Mesendoderm (in vitro differentiated cells): ENCODE measurements around the gene TTC23.
A peak's percentile ranks its signal among the peaks of the same experiment; 100 is the strongest.

Experiments
- DNase-seq: peaks from one replicate; pipeline ENCODE4 v3.0.0; 2013
- H2AK5ac ChIP-seq: 2 replicates; pipeline ENCODE4 v1.6.1; 2013; ENCODE audit warnings: low read length, inconsistent platforms
- H2BK120ac ChIP-seq: 2 replicates; pipeline ENCODE4 v1.6.1; 2013; ENCODE audit warnings: low read depth, mild to moderate bottlenecking, low read length, moderate library complexity, mixed read lengths
- H2BK15ac ChIP-seq: replicated peaks from 2 replicates; pipeline ENCODE4 v1.6.1; 2013; ENCODE audit warnings: low read depth, mild to moderate bottlenecking, moderate library complexity
- H2BK5ac ChIP-seq: 2 replicates; pipeline ENCODE4 v1.6.1; 2013; ENCODE audit warnings: low read length, inconsistent platforms
- H3K18ac ChIP-seq: 2 replicates; pipeline ENCODE4 v1.6.1; 2013; ENCODE audit warnings: mild to moderate bottlenecking, low read length, mixed read lengths
- H3K23ac ChIP-seq: one replicate; pipeline ENCODE4 v1.6.1; 2013; ENCODE audit warnings: low read length
- H3K27ac ChIP-seq: 2 replicates; pipeline ENCODE4 v1.5.1; 2013; ENCODE audit warnings: low read depth, mild to moderate bottlenecking, inconsistent platforms, low read length, moderate library complexity
- H3K27me3 ChIP-seq: 2 replicates; pipeline ENCODE4 v1.6.1; 2013; ENCODE audit warnings: low read length, control low read depth, mild to moderate bottlenecking, inconsistent platforms; ENCODE audit not compliant: insufficient read depth, poor library complexity
- H3K36me3 ChIP-seq: 2 replicates; pipeline ENCODE4 v1.6.1; 2013; ENCODE audit warnings: low read length, inconsistent platforms; ENCODE audit not compliant: control insufficient read depth, insufficient read depth
- H3K4ac ChIP-seq: one replicate; pipeline ENCODE4 v1.6.1; 2013; ENCODE audit warnings: low read depth, mild to moderate bottlenecking, low read length, moderate library complexity
- H3K4me1 ChIP-seq: 2 replicates; pipeline ENCODE4 v1.6.1; 2013; ENCODE audit warnings: low read depth, low read length, inconsistent platforms; ENCODE audit not compliant: control insufficient read depth
- H3K4me2 ChIP-seq: 2 replicates; pipeline ENCODE4 v1.6.1; 2013; ENCODE audit warnings: low read length
- H3K4me3 ChIP-seq: 2 replicates; pipeline ENCODE4 v1.5.1; 2013; ENCODE audit warnings: mild to moderate bottlenecking, low read length
- H3K56ac ChIP-seq: one replicate; pipeline ENCODE4 v1.6.1; 2013; ENCODE audit warnings: low read length
- H3K79me1 ChIP-seq: 2 replicates; pipeline ENCODE4 v1.6.1; 2013; ENCODE audit warnings: low read length, inconsistent platforms
- H3K79me2 ChIP-seq: 2 replicates; pipeline ENCODE4 v1.6.1; 2013; ENCODE audit warnings: mild to moderate bottlenecking, low read length; ENCODE audit not compliant: control insufficient read depth, insufficient read depth
- H3K9ac ChIP-seq: 2 replicates; pipeline ENCODE4 v1.6.1; 2013; ENCODE audit warnings: low read length, inconsistent platforms
- H4K5ac ChIP-seq: one replicate; pipeline ENCODE4 v1.6.1; 2013; ENCODE audit warnings: low read length
- H4K8ac ChIP-seq: one replicate; pipeline ENCODE4 v1.6.1; 2013; ENCODE audit warnings: low read depth, mild to moderate bottlenecking, control low read depth, low read length, moderate library complexity
- WGBS: extraction: QIAGEN DNeasy Blood & Tissue Kit; methylation state at CpG from one replicate; pipeline ENCODE4 v1.1.7; 2013; ENCODE audit warnings: low lambda C conversion rate, missing lambda C conversion rate; ENCODE audit not compliant: insufficient coverage; ENCODE audit errors: extremely low coverage; 5-methylcytosine and 5-hydroxymethylcytosine counted together

The TTC23 gene

DNA sequence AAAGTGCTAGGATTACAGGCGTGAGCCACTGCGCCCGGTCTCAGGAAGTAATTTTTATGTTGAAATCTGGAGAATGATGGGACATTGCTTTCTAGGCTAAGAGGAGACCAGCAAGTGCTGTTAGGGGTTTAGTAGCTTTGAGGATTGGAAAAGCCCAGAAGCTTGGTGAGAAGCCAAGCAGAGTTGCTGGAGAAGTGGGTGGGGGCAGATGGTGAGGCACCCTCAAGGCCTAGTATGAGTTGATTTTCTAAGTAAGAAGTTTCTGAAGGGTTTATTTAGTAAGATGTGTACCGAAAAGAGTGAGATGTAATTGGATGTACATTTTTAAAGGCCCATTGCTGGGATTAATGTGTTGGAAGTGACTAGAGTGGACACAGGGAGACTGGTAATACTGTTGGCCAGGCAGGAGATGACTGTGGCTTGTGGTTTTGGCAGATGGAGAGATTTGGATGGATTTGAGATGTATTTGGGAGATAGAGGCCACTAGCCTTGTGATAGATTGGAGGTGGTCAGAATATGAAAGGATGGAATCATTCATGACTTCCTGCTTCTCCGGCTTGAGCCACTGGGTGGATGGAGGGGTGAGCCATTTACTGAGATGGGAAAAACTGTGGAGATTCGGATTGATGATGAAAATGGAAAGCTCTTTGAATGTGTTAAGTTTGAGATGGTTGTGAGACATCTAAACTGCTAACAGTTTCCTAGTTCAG, 4.2 kb upstream of the TTC23 start:
- H2AK5ac ChIP-seq, result no peak overlapping the region
- H3K27ac ChIP-seq, result no peak overlapping the region
- H3K9ac ChIP-seq, result no peak overlapping the region
- H2BK5ac ChIP-seq, result no peak overlapping the region
- H3K56ac ChIP-seq, result no peak overlapping the region
- H2BK15ac ChIP-seq, result no peak overlapping the region
- no peaks in the 10 kb centered on the region for H3K79me2 ChIP-seq
- no peaks in the 10 kb centered on the region for H3K79me1 ChIP-seq
- no peak overlapping the region for H3K18ac ChIP-seq
- no peak overlapping the region for H2BK120ac ChIP-seq
- H3K23ac ChIP-seq, result no peak overlapping the region
- no peak for DNase-seq
- no peak overlapping the region for H3K4me3 ChIP-seq
- no peak overlapping the region for H3K4me2 ChIP-seq
- WGBS, result 100% methylated on average over 1 of the region's 6 CpGs
- no peaks in the 10 kb centered on the region for H3K4me1 ChIP-seq
- H4K5ac ChIP-seq, result no peak overlapping the region
- H3K4ac ChIP-seq, result no peak overlapping the region
- H3K36me3 ChIP-seq, result peaks cover 2% of the 10 kb centered on the region
- H4K8ac ChIP-seq, result no peak overlapping the region
- no peaks in the 10 kb centered on the region for H3K27me3 ChIP-seq

DNA sequence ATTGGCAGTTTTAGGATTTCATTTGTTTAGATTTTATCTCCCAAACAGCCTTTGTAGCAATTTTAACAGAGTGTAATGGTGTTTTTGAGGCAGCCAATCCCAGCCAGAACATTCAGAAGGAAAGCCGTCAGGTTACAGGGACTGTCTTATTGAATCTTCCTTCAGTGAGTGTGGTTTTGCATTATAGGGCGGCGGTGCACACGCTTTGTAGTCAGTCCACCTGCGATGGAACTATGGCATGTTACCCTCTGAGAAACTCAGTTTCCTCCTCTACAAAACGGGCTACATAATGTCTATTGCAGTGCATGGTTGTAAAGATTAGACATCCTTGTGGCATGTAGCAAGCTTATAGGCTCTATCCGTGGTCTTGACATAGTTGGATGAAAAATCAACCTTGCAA, 2.9 kb upstream of the TTC23 start:
- no peak for DNase-seq
- Histone ChIP-seq H3K4ac (no peak overlapping the region), H2BK120ac (no peak overlapping the region), H2BK5ac (no peak overlapping the region), H2AK5ac (no peak overlapping the region), H3K4me1 (peaks cover 2% of the 10 kb centered on the region), H3K36me3 (no peaks in the 10 kb centered on the region), H4K5ac (no peak overlapping the region), H3K4me3 (no peak overlapping the region), H3K18ac (no peak overlapping the region), H3K9ac (no peak overlapping the region), H2BK15ac (no peak overlapping the region), H3K27me3 (no peaks in the 10 kb centered on the region), H3K4me2 (no peak overlapping the region), H3K27ac (no peak overlapping the region), H3K56ac (peak overlapping the region; percentile 19), H3K23ac (no peak overlapping the region), H3K79me2 (peaks cover 3% of the 10 kb centered on the region), H4K8ac (no peak overlapping the region), H3K79me1 (peaks cover 1% of the 10 kb centered on the region)
- no CpG with 5 or more reads among the region's 7 CpGs for WGBS

DNA sequence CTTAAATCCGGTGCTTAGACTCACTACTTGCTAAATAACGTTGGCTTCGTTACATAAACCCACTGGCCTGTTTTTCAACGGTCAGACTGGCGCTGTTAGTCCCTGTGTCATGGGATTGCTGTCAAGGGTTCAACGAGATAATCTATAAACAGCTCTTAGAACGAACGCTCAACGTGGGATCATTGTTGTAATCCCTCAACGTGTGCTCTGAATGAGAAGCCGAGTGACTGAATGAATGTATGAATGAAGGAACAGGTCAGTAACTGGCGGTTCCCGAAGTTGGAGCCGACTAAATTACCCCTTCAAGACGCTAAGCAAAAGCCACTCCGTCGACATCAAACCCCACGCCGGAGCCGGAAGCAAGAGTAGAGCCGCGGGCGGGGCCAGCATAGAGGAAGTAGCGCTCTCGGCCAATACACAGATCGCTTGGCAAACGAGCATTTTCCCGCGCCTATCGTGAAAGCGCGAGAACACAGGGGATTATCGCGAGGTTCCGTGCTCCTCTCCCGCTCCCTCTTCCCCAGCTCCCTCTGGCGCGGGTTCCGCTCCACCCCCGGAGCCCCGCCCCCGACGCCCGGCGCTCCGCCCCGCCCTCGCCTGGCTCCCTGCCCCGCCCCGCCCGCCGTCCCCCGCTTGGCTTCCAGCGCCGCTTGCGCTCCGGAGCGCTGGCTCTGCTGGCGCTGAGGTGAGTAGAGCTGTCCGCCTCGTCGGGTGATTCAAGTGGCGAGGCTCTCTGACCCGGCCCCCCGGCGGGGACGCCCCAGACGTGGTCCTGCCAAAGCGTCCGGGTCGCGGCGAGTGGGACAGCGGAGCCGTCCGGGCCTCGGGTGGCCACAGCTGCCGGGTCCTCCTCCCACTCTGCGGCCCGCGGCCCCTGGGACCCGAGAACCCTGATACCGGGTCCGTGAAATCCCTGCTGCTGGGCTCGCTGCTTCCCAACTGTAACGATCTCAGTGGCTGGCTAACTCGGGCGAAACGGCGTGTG, 1.8 kb upstream of the TTC23 start, which contains the start of gene LRRC28:
TSS of gene LRRC28 (plus strand) at position 625 of the 985 bp plus-strand sequence. CDS start 4,477 bp downstream, outside the sequence.
- Histone ChIP-seq H3K4me1 (peaks cover 2% of the 10 kb centered on the region), H3K4ac (peak within 1 kb of the TSS; percentile 97), H2BK5ac (no peak within 1 kb of the TSS), H3K79me2 (peaks cover 5% of the 10 kb centered on the region), H3K4me3 (peak within 1 kb of the TSS; percentile 90), H3K36me3 (no peaks in the 10 kb centered on the region), H3K56ac (peak within 1 kb of the TSS; percentile 92), H2AK5ac (no peak within 1 kb of the TSS), H3K9ac (peak within 1 kb of the TSS; percentile 85), H3K4me2 (peak within 1 kb of the TSS; percentile 82), H3K18ac (peak within 1 kb of the TSS; percentile 97), H2BK15ac (peak within 1 kb of the TSS; percentile 99), H2BK120ac (no peak within 1 kb of the TSS), H3K27me3 (no peaks in the 10 kb centered on the region), H3K27ac (peak within 1 kb of the TSS; percentile 94), H3K23ac (peak within 1 kb of the TSS; percentile 97), H3K79me1 (peaks cover 4% of the 10 kb centered on the region), H4K5ac (no peak within 1 kb of the TSS), H4K8ac (peak within 1 kb of the TSS; percentile 93)
- peak; percentile 100 for DNase-seq
- no CpG with 5 or more reads among the region's 90 CpGs for WGBS

DNA sequence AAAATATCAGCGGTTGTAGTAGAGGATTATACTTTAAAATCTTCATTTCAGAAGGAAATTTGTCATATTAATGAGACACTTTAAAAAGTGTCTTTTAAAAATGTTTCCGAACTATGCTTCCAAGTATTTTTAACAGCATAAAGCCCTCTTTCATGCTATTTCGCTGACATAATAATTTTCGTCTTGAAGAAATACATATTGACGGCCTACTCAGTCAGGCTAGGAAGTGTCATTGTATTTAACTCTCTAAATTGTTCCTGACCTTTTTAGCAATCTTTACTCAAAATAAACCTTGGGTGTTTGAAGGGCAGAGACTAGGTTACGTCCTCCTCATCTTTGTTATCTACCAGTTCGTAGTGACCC, 1.1 kb upstream of the TTC23 start:
- DNase-seq, result no peak
- no CpG with 5 or more reads among the region's 7 CpGs for WGBS

DNA sequence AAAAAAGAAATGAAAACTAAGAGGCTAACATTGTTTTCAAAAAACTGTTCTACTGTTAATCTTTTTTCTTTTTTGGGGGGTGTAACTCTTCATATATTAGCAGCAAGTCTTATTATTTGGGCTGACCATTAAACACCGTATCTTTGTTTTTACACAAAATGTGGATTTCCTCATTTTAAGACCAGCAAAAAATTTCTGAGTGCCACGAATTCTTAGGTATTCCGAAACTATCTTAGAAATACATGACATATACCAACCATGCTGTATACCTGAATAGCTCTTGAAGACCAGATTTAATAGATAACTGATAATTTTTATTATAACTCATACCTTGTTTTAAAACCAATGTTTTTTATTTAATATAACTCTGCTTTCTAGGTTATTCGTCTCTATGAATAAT, 620 bp upstream of the TTC23 start:
- H3K23ac ChIP-seq, result no peak overlapping the region

More for the DNA sequence above, 1.1 kb upstream of the TTC23 start:
- Histone ChIP-seq H2BK120ac (no peak overlapping the region), H3K79me2 (peaks cover 5% of the 10 kb centered on the region), H4K5ac (no peak overlapping the region), H3K4me3 (peak overlapping the region; percentile 90), H3K4me2 (peak overlapping the region; percentile 28), H2AK5ac (no peak overlapping the region), H3K56ac (peak overlapping the region; percentile 83), H3K9ac (peak overlapping the region; percentile 70), H3K79me1 (peaks cover 4% of the 10 kb centered on the region), H3K23ac (no peak overlapping the region), H2BK5ac (no peak overlapping the region), H3K4ac (no peak overlapping the region), H3K27me3 (no peaks in the 10 kb centered on the region), H3K18ac (no peak overlapping the region), H3K27ac (peak overlapping the region; percentile 18), H3K36me3 (no peaks in the 10 kb centered on the region), H3K4me1 (peaks cover 2% of the 10 kb centered on the region), H4K8ac (no peak overlapping the region), H2BK15ac (no peak overlapping the region)

More for the DNA sequence above, 620 bp upstream of the TTC23 start:
- H2AK5ac ChIP-seq, result no peak overlapping the region
- H2BK5ac ChIP-seq, result no peak overlapping the region
- H3K27ac ChIP-seq, result no peak overlapping the region
- no peak overlapping the region for H3K4ac ChIP-seq
- peaks cover 5% of the 10 kb centered on the region for H3K79me2 ChIP-seq
- H2BK120ac ChIP-seq, result no peak overlapping the region
- H3K27me3 ChIP-seq, result no peaks in the 10 kb centered on the region
- no peak overlapping the region for H3K56ac ChIP-seq
- H3K79me1 ChIP-seq, result peaks cover 4% of the 10 kb centered on the region
- H3K4me1 ChIP-seq, result peaks cover 2% of the 10 kb centered on the region
- no peak overlapping the region for H3K4me2 ChIP-seq
- H4K5ac ChIP-seq, result no peak overlapping the region
- H3K36me3 ChIP-seq, result no peaks in the 10 kb centered on the region
- H3K4me3 ChIP-seq, result no peak overlapping the region
- H3K9ac ChIP-seq, result no peak overlapping the region
- H4K8ac ChIP-seq, result no peak overlapping the region
- H3K18ac ChIP-seq, result no peak overlapping the region
- H2BK15ac ChIP-seq, result no peak overlapping the region
- no peak for DNase-seq
- WGBS, result no CpG with 5 or more reads among the region's 4 CpGs
